ENCODE data around the gene PLCD3. TPM values are rescaled to one million over a fixed set of nuclear protein-coding genes. Genes with fewer than 3 reads are reported as not detected.
A peak's percentile ranks its signal among the peaks of the same experiment; 100 is the strongest.

PLCD3 gene
- total and polyA plus RNA-seq, 9 of the 15 experiments (the other 6 are each of a cell fraction or from before 2014, with no cell fraction given), result 0.20 to 22.6 (median 7.5) TPM

DNA sequence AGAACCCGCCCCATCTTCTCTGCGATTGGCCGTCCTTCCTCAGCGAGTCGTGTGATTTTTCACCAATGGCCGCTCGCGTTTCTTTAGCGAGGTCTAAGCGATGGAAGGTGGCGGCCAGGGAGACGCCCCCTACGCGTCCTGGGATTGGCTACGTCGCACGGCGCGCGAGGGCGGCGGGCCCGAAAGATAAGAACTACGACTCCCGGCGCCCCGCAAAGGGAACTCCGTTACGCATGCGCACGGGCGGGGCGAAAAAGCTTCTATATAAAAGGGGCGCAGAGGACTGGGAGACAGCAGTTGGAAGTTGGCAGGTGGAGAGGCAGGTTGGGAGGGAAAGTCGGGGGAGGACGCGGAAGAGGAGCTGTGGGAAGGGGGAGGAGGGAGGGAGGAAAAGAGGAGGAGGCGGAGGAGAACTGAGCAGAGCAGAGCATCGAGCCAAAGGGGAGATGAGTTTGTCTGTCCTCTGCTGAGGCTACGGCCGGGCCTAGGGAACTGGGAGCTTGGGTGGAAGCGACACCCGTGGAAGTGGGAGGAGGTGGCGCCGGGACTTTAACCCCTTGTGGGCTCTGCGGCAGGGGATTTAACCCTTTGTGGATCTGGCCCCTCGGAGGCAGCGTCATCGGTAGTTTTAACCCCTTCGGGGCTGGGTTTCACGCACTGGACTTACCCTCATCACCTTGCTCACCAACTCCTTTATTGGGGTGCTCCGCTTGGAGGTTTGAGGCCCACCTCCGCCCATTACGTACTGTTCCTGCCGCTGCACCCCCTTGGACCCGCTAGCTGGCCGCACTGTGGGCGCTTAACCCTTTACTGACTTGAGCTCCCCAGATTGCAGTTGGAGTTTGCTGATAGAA, 16.1 kb upstream of the PLCD3 start, which contains the start of gene HEXIM1 (continued):
- TF ChIP-seq, protein P1, sequence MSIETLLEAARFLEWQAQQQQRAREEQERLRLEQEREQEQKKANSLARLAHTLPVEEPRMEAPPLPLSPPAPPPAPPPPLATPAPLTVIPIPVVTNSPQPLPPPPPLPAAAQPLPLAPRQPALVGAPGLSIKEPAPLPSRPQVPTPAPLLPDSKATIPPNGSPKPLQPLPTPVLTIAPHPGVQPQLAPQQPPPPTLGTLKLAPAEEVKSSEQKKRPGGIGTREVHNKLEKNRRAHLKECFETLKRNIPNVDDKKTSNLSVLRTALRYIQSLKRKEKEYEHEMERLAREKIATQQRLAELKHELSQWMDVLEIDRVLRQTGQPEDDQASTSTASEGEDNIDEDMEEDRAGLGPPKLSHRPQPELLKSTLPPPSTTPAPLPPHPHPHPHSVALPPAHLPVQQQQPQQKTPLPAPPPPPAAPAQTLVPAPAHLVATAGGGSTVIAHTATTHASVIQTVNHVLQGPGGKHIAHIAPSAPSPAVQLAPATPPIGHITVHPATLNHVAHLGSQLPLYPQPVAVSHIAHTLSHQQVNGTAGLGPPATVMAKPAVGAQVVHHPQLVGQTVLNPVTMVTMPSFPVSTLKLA (conservative IDR thresholded peaks at IDR 0.05), result peak; percentile 1 to 5; a peak in 1 of 4 replicates
- no peak; the same call in 1 of the 2 replicates for TF ChIP-seq GABPB1 (CRISPR knock-in tag; IDR thresholded peaks at IDR 0.05)

DNA sequence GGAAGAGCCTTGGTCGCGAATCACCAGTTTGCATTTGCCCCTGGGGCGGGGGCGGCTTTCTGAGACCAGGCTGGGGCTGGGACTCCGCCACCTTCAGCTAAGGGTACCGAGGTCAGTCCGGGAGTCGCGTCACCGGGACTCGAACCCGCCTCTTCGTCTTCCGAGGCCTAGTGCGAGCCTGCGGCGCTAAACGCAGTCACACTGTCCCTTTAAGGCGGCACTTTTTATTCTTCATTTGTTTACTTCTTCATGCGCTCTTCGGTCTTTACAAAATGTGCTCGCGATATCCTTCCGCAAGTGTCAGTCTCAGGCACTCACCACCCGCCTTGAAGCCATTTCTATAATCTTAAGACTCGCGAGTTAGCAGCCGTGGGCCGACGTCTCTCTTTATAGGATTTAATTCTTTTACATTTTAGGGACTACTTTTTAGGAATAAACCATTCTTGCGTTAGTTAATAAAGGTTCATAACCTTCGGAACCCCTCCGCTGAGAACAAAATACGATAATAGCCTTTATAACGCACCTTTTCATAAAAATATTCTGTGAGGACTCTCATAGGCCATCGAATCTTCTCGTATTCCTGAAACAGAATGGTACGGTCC, 15.4 kb upstream of the PLCD3 start:
- no peaks in the 10 kb centered on the region for H3K27me3 ChIP-seq (ENCODE audit: control insufficient read depth in 2 of 2, insufficient read depth in 2 of 2, low read length in 2 of 2)
- H3K4me3 ChIP-seq, result peak overlapping the region; percentile 51
- peak overlapping the region; percentile 88 for H3K4me2 ChIP-seq (ENCODE audit: insufficient read depth, low read length)
- H3K4me1 ChIP-seq (replicated peaks in 1 of 2; ENCODE audit: control insufficient read depth in 2 of 2, insufficient read depth in 2 of 2, low read length in 2 of 2), result peaks cover 39 to 52% of the 10 kb centered on the region in 2 experiments
- no peaks in the 10 kb centered on the region for H3K9me3 ChIP-seq (replicated peaks; ENCODE audit: control insufficient read depth, insufficient read depth, low read depth, low read length)
- peak overlapping the region; percentile 97 for H3K27ac ChIP-seq (ENCODE audit: extremely low read depth, low read depth, low read length)
- H2AFZ ChIP-seq (ENCODE audit: low read depth, low read length), result peak overlapping the region; percentile 82
- H3K9ac ChIP-seq (ENCODE audit: insufficient read depth in 1 of 2, low read depth in 2 of 2, low read length in 2 of 2), result peak overlapping the region; percentile 96 to 99
- under 1% methylated on average over 27 of the region's 38 CpGs for WGBS (ENCODE audit: insufficient coverage, low coverage, missing lambda C conversion rate)
- in situ Hi-C loops (cut with MboI) (no loop called here), intact Hi-C loops (cut with micrococcal nuclease) (loop anchor here (1.0 to 2.0 kb wide), 3 partner anchors 12 to 49 kb away; partner anchors contain the start of genes ACBD4 and HEXIM2)
- FAIRE-seq (no peak), ATAC-seq (peak; percentile 34), DNase-seq (ENCODE audit: extremely low read depth in 1 of 4, low spot score in 3 of 4) (peak in 3 of 4 experiments; percentile 66 to 91 (median 70))
- BruUV-seq (replicated peaks), result no TSS peak
- ChIA-PET CTCF (ENCODE audit: low intra/inter-chr PET ratio) (interaction anchor here (2.8 kb wide), 1 partner anchor 12 kb away, joined by 14 read pairs; the partner anchor contains the start of gene ACBD4), POLR2A (interaction anchor here (0.6 to 10.1 kb wide), 34 partner anchors 9 to 1006 kb away, joined by 3 to 497 read pairs (median 5); partner anchors contain the start of genes ACBD4, DCAKD, EFTUD2 and HEXIM2)
- H3K36me3 ChIP-seq (ENCODE audit: control insufficient read depth, insufficient read depth, low read length), result peaks cover 3% of the 10 kb centered on the region; the same call in 1 of the 3 replicates
- peaks cover 5% of the 10 kb centered on the region; the same call in 1 of the 2 replicates for H4K20me1 ChIP-seq (replicated peaks; ENCODE audit: control insufficient read depth, insufficient read depth, low read length)
- H3K79me2 ChIP-seq (ENCODE audit: control insufficient read depth, insufficient read depth, low read length), result peaks cover 54% of the 10 kb centered on the region
- H3K9me1 ChIP-seq (ENCODE audit: control insufficient read depth, insufficient read depth, low read length), result no peaks in the 10 kb centered on the region
- TF ChIP-seq CBX5 (IDR thresholded peaks at IDR 0.05; ENCODE audit: borderline replicate concordance, low read depth) (0 out of 2 replicates have a peak, but pooled peaks have one; percentile 10), ZNF239 (CRISPR knock-in tag; IDR thresholded peaks at IDR 0.05) (no peak), STAT5A (IDR thresholded peaks at IDR 0.05; ENCODE audit: borderline replicate concordance, low read length) (peak; percentile 62; the same call in 1 of the 2 replicates), FOXA3 (CRISPR knock-in tag; conservative IDR thresholded peaks at IDR 0.05 in 1 of 2, IDR thresholded peaks at IDR 0.05 in 1 of 2) (peak; percentile 88 to 94), HDGF (IDR thresholded peaks at IDR 0.05) (no peak), SIX5 (IDR thresholded peaks at IDR 0.05; ENCODE audit: borderline replicate concordance in 1 of 2, insufficient read depth in 1 of 2, low read depth in 1 of 2, low read length in 2 of 2) (peak in 1 of 2 experiments; percentile 1; a peak in 1 of 4 replicates), ZEB2 (IDR thresholded peaks at IDR 0.05) (peak; percentile 56; the same call in 1 of the 2 replicates), TOE1 (IDR thresholded peaks at IDR 0.05; ENCODE audit: borderline replicate concordance) (peak; percentile 95), TOE1 (CRISPR knock-in tag; IDR thresholded peaks at IDR 0.05; ENCODE audit: borderline replicate concordance, low read depth) (no peak; the same call in 1 of the 2 replicates)
- TF ChIP-seq, protein P2, sequence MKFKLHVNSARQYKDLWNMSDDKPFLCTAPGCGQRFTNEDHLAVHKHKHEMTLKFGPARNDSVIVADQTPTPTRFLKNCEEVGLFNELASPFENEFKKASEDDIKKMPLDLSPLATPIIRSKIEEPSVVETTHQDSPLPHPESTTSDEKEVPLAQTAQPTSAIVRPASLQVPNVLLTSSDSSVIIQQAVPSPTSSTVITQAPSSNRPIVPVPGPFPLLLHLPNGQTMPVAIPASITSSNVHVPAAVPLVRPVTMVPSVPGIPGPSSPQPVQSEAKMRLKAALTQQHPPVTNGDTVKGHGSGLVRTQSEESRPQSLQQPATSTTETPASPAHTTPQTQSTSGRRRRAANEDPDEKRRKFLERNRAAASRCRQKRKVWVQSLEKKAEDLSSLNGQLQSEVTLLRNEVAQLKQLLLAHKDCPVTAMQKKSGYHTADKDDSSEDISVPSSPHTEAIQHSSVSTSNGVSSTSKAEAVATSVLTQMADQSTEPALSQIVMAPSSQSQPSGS (CRISPR knock-in tag; IDR thresholded peaks at IDR 0.05), result no peak
- TF ChIP-seq, protein P3, sequence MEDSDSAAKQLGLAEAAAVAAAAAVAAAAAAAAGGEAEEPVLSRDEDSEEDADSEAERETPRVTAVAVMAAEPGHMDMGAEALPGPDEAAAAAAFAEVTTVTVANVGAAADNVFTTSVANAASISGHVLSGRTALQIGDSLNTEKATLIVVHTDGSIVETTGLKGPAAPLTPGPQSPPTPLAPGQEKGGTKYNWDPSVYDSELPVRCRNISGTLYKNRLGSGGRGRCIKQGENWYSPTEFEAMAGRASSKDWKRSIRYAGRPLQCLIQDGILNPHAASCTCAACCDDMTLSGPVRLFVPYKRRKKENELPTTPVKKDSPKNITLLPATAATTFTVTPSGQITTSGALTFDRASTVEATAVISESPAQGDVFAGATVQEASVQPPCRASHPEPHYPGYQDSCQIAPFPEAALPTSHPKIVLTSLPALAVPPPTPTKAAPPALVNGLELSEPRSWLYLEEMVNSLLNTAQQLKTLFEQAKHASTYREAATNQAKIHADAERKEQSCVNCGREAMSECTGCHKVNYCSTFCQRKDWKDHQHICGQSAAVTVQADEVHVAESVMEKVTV (CRISPR knock-in tag; IDR thresholded peaks at IDR 0.05), result peak; percentile 63

Measured in K562 (cell line).